ENCODE measurements around the gene LMF1.
A peak's percentile ranks its signal among the peaks of the same experiment; 100 is the strongest.
"Not testable (repeated sequence)": the region's sequence is repeated elsewhere in the genome, so short reads cannot be mapped to it uniquely, and the experiment has no call there.

The LMF1 gene

DNA sequence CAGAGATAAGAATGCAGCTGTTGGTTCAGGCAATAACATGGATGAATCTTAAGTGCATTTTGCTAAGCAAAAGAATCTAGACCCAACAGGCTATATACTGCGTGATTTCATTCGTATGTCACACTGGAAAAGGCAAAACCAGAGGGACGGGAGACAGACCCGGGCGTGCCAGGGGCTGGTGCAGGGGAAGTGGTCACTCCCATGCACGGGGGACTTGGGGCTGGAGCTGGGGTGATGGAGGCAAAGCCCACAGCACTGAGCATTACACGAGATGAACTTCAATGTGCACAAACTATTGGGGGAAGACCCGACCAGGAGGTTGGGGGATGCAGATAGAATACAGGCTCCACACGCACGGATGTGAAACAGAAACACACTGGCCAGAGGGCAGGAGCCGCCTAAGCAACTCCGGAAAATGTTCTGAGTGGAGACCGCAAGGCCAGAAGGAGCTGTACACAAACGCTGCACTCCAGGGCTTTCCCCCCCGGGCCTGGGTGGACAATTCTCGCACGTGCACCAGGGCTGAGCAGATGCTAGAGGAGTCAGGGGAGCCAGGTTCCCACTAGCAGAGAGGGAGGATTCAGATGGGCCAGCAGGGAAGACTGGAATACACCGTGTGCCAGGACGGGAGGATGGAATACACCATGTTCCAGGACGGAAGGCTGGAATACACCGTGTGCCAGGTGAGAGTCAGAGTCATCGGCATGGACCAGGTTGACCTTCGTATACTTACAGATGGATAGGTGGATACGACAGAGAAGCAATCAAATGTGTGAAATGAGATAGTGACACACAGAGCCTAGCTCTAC is 11.3 kb downstream of the LMF1 start:
- TF ChIP-seq POLR2AphosphoS5 (IDR thresholded peaks at IDR 0.05; ENCODE audit: low read depth, low read length) = no peak
- no peak for TF ChIP-seq POU2F2 (IDR thresholded peaks at IDR 0.05; ENCODE audit: low read depth, low read length)
- no peak for TF ChIP-seq POLR2A (IDR thresholded peaks at IDR 0.05; ENCODE audit: low read depth, low read length)
- no peak for TF ChIP-seq SPI1 (IDR thresholded peaks at IDR 0.05; ENCODE audit: low read depth, low read length)
- no peak for FAIRE-seq
- DNase-seq (ENCODE audit: insufficient read length, low spot score) = no peak

DNA sequence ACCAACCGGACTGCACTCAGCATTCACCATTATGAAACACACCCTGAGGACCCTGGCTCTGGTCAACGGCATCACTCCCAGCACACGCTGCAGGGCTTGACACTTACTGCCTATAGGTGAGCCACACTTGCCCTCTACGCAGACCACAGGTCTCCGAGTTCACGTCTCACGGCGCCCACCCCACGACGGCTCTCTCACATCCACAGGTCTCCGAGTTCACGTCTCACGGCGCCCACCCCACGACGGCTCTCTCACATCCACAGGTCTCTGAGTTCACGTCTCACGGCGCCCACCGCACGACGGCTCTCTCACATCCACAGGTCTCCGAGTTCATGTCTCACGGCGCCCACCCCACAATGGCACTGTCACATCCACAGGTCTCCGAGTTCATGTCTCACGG is 15.0 kb downstream of the LMF1 start:
- FAIRE-seq; DNase-seq (ENCODE audit: insufficient read length, low spot score): not testable (repeated sequence)

- not testable (repeated sequence) for DNase-seq (ENCODE audit: insufficient read length, low spot score)
- FAIRE-seq = peak; percentile 99
These were observed 17.0 kb downstream of the LMF1 start for GRCh38 chr16:953818-954217.

- TF ChIP-seq POU2F2 (IDR thresholded peaks at IDR 0.05; ENCODE audit: low read depth, low read length) = no peak
- TF ChIP-seq PAX5 (IDR thresholded peaks at IDR 0.05; ENCODE audit: insufficient read depth, low read length, severe bottlenecking) = no peak
- TF ChIP-seq POLR2AphosphoS5 (IDR thresholded peaks at IDR 0.05; ENCODE audit: low read depth, low read length) = no peak
- TF ChIP-seq TAF1 (IDR thresholded peaks at IDR 0.05; ENCODE audit: low read depth, low read length) = no peak
- TF ChIP-seq SPI1 (IDR thresholded peaks at IDR 0.05; ENCODE audit: low read depth, low read length) = no peak
- no peak for TF ChIP-seq POLR2A (IDR thresholded peaks at IDR 0.05; ENCODE audit: low read depth, low read length)
- FAIRE-seq (no peak), DNase-seq (ENCODE audit: insufficient read length, low spot score) (no peak)
These were observed 18.5 kb downstream of the LMF1 start for GRCh38 chr16:952321-952720.

DNA sequence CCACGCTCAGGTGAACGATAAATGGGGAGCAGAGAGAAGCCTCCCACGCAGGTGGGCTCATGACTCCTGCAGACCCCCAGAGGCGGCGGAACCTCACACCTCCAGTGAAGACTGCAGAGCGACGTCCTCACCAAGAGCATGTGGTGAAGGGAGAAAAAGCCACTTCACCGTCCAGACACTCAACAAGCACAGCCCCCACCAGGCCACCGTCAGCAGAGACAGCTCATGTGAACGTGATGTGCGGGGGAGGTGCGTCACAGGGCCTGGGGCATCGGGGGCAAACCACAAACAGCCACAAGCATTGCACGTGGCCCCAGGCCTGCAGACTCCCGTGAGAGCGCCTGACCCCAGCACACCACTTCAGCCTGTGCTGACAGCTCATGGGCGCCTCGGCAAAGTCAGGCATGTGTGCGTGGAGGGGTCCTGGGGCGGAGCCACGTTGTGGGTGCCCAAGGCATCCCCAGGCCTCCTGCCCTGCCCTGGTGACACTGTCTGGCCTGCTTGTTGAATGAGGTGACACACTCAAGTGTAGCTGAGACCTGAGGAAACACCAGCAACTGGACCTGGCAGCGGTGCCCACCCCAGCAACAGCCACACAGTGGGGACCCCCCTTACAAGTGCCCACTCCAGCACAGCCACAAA is 19.0 kb downstream of the LMF1 start:
- DNase-seq (ENCODE audit: insufficient read length, low spot score) = no peak

GRCh38 chr16:950733-951573 is 19.8 kb downstream of the LMF1 start:
- not testable (repeated sequence) for FAIRE-seq; DNase-seq (ENCODE audit: insufficient read length, low spot score)

More for the DNA sequence above, 19.0 kb downstream of the LMF1 start:
- no peak for FAIRE-seq
- no peak for TF ChIP-seq POU2F2 (IDR thresholded peaks at IDR 0.05; ENCODE audit: low read depth, low read length)
- TF ChIP-seq POLR2A (IDR thresholded peaks at IDR 0.05; ENCODE audit: low read depth, low read length) = no peak
- no peak for TF ChIP-seq POLR2AphosphoS5 (IDR thresholded peaks at IDR 0.05; ENCODE audit: low read depth, low read length)
- no peak for TF ChIP-seq TAF1 (IDR thresholded peaks at IDR 0.05; ENCODE audit: low read depth, low read length)
- TF ChIP-seq PAX5 (IDR thresholded peaks at IDR 0.05; ENCODE audit: insufficient read depth, low read length, severe bottlenecking) = no peak
- no peak for TF ChIP-seq SPI1 (IDR thresholded peaks at IDR 0.05; ENCODE audit: low read depth, low read length)

GRCh38 chr16:948767-949166 is 22.0 kb downstream of the LMF1 start:
- FAIRE-seq; DNase-seq (ENCODE audit: insufficient read length, low spot score): not testable (repeated sequence)

DNA sequence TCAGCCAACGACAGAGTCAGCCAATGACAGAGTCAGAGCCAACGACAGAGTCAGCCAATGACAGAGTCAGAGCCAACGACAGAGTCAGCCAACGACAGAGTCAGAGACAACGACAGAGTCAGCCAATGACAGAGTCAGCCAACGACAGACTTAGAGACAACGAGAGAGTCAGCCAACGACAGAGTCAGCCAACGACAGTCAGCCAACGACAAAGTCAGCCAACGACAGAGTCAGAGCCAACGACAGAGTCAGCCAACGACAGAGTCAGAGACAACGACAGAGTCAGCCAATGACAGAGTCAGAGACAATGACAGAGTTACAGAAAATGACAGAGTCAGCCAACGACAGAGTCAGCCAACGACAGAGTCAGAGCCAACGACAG is 22.9 kb downstream of the LMF1 start:
- not testable (repeated sequence) for DNase-seq (ENCODE audit: insufficient read length, low spot score); FAIRE-seq

- TF ChIP-seq POLR2AphosphoS5 (IDR thresholded peaks at IDR 0.05; ENCODE audit: low read depth, low read length) = no peak
- TF ChIP-seq POU2F2 (IDR thresholded peaks at IDR 0.05; ENCODE audit: low read depth, low read length) = no peak
- no peak for TF ChIP-seq PAX5 (IDR thresholded peaks at IDR 0.05; ENCODE audit: insufficient read depth, low read length, severe bottlenecking)
- TF ChIP-seq POLR2A (IDR thresholded peaks at IDR 0.05; ENCODE audit: low read depth, low read length) = no peak
- TF ChIP-seq TAF1 (IDR thresholded peaks at IDR 0.05; ENCODE audit: low read depth, low read length) = no peak
- no peak for TF ChIP-seq SPI1 (IDR thresholded peaks at IDR 0.05; ENCODE audit: low read depth, low read length)
- no peak for FAIRE-seq
These were observed 23.4 kb downstream of the LMF1 start for GRCh38 chr16:947255-947921.

DNA sequence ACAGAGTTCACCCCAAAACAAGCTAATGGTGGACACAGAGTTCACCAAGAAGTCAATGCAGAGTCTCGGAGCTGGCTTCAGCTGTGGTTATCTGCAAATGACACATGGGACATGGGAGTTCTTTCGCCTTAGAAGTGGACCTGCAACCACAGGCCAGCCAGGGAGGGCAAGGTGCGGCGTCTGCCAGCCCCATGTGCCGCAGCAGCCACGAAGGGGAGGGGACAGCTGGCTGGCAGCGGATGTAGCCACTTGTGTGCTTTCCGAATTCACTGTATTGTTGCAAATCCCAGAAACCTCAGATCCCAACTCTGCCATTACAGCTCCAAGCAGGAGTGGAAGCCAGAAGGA is 24.8 kb downstream of the LMF1 start:
- TF ChIP-seq POU2F2 (IDR thresholded peaks at IDR 0.05; ENCODE audit: low read depth, low read length) (no peak), POLR2A (IDR thresholded peaks at IDR 0.05; ENCODE audit: low read depth, low read length) (no peak), POLR2AphosphoS5 (IDR thresholded peaks at IDR 0.05; ENCODE audit: low read depth, low read length) (no peak), TAF1 (IDR thresholded peaks at IDR 0.05; ENCODE audit: low read depth, low read length) (no peak), PAX5 (IDR thresholded peaks at IDR 0.05; ENCODE audit: insufficient read depth, low read length, severe bottlenecking) (no peak), SPI1 (IDR thresholded peaks at IDR 0.05; ENCODE audit: low read depth, low read length) (no peak)
- DNase-seq (ENCODE audit: insufficient read length, low spot score) = no peak
- no peak for FAIRE-seq

More at GRCh38 chr16:947255-947921, 23.4 kb downstream of the LMF1 start:
- no peak for DNase-seq (ENCODE audit: insufficient read length, low spot score)

Data from GM12891 (cell line).